Right renal cortex interstitium (tissue), 3 donors: ENCODE data around the gene SLC7A14. TPM values are rescaled to one million over a fixed set of nuclear protein-coding genes. Genes with fewer than 3 reads are reported as not detected.

ENCODE experiments used
- DNase-seq, 3 donors: peaks; one replicate each; pipeline ENCODE4 v3.0.0-alpha.2; 2013; ENCODE audit warnings: low read depth in 3 of 3, low spot score in 2 of 3
- polyA plus RNA-seq, 3 donors: library from polyadenylated mRNA; unstranded; fragments of 120-200 nt; gene quantifications; one replicate each; pipeline ENCODE4 v1.2.1, GENCODE V29; 2013; ENCODE audit not compliant: insufficient read length in 3 of 3

The SLC7A14 gene
- polyA plus RNA-seq, 3 donors: 1.2 to 2.3 (median 1.6) TPM

DNA sequence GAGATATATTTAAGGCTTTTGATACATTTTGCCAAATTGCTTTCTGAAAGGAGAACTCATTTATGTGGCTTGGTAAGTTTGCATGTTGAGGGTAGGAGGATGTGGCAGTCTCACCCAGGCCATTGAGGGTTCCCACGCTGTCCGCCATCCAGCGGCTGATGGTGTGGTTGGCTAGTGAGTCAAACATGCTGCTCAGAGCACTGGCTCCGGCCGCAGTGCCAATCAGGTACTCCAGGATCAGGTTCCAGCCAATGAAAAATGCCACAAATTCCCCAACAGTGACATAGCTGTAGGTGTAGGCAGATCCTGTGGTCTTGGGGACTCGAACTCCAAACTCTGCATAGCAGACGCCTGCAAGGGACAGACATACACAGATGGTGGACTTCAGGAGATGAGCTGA, 84.9 kb downstream of the SLC7A14 start:
- no peak for DNase-seq

DNA sequence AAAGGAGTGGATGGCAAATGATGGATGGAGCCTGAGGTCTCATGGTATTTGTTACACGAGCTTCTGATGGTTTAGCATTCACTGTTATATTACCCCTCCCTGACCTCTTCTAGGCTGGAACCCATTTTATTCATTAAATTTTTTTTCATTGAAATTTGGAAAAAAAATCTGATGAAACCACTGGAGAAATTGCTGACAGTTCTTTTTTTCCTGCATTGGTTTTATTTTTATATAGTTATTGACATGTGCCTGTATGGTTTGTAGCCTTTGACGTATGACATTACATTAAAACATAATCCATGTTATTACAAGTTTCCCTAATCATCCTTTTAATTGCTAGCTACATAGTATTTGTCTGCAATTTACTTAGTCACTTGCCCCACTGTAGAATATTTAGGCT, 85.4 kb downstream of the SLC7A14 start:
- DNase-seq: no peak

DNA sequence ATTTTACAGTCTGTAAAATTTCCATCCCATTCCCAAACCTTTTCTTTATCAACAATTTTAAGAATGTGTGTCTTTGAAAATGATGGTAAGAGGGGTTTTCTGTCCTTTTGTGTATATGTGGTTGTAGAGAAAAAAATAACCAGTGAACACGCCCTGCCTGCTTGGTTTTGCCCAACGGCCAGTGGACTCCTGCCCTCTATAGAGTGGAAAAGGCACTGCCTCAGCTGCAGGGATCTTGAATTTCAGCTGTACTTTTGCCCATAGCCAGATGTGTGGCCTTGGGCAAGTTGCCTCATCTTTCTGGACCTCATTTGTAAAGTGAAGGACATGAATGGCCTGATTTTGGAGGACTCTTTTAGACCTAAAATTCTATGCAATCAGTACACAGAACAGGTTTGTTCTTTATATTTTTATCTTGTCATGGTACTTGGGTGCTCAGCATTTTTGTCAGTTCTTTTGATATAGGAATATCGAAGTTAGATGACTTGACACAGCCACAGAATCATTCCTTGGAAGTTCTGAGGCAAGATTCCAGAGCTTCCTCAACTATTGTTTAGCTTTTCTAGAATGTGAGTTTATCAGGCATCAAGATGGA, 86.2 kb downstream of the SLC7A14 start:
- DNase-seq: no peak

DNA sequence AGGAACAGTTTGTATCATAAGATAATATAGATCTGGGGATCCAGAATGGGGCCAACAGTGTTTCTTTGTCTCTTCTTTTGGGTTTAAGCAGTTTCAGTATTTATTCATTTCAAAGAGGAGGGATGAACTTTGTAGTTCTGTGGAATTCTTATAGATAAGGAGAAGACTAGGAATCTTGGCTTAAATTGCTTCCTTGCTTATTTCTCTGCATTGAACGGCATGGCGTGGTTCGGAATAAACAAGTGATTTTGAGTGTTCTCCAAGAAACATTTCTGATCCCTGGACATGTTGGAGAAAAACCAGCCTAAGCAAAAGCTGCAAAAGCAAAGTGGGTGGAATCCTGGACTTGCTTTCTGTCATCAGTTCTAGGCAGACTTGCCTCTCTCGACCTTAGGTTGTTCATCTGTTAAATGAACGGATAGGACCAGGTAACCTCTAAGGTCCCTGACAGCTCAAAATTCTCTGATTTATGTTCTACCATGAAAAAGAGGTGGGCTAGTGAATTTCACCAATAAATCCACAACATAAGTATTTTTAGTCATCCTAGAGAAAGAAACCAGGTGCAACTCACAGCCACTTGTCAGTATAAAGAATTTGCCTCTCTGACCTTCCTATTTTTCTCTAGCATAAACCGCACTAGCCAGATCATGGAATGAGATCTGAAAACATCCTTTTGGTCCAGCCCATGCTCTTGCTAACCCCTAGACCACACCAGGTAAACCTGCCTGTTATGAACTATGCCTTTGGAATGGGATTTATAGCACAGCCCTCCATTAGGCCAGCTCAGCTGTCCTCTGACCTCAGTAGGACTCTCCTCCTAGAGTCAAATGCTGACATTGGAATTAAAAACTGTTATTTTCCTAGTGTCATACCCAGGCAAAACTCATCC, 88.4 kb downstream of the SLC7A14 start:
- DNase-seq: no peak

DNA sequence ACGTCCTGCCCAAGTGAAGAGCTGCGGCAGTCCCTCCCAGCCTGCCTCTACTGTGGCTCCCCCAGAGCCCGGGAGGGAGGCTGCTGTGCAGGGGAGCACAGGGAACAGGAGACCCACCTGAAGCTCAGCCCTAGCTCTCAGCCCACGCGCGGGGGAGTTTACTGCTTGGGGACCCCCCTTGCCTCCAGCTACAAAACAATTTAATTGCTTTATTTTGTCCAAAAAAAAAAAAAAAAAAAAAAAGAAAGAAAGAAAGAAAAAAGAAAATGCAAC, 89.1 kb downstream of the SLC7A14 start:
- DNase-seq: no peak

DNA sequence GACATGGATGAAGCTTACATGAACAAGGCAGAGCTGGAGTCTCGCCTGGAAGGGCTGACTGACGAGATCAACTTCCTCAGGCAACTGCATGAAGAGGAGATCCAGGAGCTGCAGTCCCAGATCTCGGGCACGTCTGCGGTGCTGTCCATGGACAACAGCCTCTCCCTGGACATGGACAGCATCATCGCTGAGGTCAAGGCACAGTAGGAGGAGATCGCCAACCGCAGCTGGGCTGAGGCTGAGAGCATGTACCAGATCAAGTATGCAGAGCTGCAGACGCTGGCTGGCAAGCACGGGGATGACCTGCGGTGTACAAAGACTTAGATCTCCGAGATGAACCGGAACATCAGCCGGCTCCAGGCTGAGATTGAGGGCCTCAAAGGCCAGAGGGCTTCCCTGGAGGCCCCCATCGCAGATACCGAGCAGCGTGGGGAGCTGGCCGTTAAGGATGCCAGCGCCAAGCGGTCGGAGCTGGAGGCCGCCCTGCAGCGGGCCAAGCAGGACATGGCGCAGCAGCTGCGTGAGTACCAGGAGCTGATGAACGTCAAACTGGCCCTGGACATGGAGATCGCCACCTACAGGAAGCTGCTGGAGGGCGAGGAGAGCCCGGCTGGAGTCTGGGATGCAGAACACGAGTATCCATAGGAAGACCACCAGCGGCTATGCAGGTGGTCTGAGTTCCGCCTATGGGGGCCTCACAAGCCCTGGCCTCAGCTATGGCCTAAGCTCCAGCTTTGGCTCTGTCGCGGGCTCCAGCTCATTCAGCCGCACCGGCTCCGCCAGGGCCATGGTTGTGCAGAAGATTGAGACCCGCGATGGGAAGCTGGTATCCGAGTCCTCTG, 89.6 kb downstream of the SLC7A14 start:
- no peak for DNase-seq

DNA sequence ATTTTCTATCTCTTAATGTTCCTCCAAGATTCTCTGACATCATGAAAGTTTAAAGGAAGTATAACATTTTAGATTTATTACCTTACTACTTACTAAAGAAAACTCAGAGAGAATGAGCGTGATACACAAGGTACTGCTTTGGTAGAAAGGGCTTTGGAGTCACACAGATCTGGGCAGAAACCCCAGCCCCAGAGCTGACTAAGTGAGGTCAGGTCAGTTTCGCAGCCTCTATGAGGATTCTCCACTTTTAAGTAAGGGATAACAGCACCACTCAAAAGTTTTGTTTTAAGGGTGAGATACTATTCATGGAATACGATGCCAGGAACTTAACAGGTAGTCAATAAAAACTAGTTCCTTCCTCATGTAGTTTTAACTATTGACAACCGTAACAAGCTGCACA, 91.1 kb downstream of the SLC7A14 start:
- no peak for DNase-seq

DNA sequence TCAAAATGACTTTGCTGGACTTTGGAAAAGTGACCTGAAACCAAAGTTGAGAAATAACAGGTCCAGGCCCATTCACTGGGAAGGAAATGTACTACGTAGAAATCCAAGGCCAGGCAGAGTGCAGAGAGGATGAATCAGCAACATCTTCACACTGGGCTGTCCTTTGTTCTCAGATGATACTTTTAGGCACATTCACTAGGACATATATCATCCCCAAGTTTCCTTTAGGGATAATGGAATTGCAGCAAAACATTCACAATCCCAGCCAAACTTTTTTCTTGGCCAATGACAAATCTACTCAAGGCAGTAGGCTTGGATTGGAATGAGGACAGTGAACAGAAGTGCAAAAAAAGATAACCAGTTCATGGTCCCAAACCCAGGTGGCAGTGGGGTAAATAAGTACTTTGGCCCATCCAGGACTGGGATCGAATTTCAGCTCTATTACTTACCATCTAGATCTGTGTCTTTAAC, 92.1 kb downstream of the SLC7A14 start:
- DNase-seq: no peak

DNA sequence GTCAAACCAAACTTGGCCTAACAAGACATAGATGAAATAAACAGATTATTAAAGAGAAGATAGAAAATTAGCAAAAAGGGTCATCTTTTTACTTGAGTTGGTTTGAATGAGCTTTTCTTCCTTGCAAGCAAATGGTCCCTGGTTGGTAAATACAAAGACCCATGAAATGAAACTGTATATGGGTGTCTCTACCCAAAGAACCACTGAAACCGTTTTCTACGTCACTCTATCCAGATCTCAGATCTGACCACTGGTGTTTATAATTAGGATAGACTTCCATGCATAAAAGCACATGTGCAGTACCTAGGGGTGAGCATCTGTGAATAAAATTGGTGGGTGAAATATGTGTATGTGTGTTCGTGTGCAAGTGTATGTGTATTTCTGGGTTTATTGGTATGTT, 94.0 kb downstream of the SLC7A14 start:
- DNase-seq: no peak

DNA sequence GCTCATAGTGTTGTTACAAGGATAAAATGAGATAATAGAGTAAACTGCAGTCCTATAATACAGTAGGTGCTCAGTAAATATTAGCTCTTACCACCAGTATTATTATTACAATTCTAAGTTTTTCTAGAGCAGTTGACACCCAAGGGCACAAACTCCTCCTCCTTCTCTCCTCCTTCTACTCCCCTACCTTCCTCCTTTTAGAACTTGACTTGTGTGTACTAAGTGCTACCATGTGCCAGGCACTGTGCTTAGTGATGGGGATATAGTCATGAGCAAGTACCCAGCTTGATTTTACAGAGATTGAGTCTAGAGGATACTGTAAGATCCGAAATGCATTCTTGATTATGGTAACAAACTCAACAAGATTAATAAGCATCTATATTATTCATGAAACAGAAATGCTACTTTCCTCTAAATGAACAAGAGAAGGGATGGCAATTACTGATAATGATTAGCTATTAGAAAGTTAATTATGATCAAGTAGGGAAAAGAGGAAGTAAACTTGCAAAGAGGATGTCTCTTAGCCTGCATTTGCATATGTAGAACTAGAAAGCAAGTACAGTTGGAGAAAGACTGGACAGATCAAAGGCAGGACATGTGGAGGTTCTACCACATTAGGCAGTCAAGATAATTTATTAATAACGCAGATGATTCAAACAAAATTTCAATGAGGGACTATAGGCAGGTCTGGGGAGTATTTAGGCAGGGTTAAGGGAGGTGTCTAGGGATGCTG, 94.9 kb downstream of the SLC7A14 start:
- no peak for DNase-seq

DNA sequence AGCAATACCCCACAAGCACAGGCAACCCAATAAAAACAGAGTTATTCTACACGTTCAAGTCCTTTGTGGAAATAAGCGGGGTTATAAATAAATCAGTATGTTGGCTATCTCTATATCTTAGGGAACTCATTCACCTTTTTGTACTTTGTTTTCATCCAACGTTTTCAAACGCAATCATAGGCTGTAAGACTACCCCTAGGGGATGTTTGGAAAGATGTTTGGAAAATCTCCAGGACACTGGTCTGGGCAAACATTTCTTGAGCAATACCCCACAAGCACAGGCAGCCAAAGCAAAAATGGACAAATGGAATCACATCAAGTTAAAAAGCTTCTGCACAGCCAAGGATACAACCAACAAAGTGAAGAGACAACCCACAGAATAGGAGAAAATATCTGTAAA, 97.1 kb downstream of the SLC7A14 start:
- no peak for DNase-seq

DNA sequence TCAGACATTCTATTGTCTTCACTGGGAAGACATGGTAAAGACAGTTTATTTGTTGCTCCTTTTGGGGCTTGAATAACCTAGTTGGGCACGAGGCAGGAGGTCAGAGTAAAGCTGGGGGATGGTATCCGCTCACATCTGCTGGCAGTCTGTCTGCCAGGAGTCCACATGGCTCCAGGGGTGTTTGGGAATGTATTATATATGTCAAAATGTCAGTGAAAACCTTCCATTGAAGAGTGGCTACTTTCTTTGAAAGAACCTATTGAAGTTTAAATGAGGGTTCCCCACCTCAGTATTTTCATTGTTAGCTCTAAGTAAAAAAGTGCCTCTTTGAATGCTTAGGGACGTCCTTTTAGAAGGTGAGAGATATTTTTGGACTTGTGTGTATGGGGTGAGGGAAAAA, 98.8 kb downstream of the SLC7A14 start:
- DNase-seq: no peak

DNA sequence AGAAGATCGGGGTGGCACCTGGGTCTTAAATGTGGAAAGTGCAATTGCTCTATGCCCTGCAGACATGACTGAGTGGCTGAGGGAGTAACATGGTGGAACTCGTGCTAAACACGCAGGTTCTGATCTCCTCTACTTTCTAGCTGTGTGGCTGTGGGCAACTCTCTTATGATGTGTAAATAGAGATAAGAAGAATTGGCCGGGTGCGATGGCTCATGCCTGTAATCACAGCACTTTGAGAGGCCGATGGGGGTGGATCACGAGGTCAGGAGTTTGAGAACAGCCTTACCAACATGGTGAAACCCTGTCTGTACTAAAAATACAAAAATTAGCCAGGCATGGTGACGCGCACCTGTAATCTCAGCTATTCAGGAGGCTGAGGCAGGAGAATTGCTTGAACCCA, 99.5 kb downstream of the SLC7A14 start:
- no peak for DNase-seq

DNA sequence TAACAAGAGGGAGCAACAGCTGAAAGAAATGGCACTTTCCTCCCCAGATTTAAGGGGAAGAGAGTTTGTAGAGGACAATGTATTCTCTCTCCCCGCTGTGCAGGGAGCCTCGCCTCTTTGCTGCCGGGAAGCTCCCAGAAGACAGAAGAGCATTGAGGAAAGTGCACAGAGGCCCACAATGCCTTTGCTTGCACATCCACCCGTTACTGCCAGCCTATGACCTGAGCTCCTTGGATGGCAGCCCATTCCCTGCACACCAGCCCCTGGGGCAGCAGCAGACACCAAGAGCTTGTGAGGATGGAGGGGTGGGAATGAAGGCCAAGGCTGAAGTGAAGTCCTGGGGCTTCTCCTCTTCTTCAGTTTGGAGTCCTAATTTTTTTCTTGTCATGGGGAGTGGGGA, 100.2 kb downstream of the SLC7A14 start:
- DNase-seq: no peak

DNA sequence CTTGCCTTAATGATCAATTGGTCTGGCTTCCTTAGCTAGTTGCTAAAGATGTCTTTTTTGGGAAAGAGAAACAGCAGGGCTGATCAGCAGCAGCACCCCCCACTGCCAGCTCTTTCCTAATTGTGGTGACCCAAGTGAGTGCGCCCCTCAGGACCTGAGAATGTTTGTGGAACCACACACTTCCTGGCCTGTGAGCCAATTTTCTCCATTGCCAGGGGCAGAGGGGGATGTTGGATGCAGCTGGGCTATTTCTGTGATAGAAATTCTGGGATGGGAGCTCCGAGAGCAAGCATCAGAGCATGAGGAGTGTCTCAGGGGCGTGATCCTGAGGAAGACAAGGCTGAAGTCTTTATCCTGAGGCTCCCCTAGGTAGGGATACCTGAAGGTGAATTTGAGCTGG, 100.6 kb downstream of the SLC7A14 start:
- no peak for DNase-seq

DNA sequence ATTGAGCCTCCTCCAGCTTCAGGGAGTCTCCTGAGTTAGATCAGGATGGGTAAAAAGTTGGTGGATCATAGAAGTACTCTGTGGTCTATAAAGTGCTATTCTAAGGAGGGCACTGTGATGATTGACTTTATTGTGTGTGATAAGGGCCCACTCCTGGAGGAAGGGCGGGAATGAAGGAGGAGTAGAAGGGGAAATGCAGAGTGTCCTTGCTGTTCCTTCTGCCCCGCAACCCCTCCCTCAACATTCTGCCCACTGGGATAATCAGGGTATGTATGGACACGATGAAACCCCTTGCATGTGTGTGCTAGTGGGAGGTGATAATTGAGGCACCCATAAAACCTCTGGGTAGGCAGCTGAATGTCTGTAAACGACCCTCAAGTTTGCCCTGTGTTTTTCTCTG, 101.0 kb downstream of the SLC7A14 start:
- DNase-seq: no peak

DNA sequence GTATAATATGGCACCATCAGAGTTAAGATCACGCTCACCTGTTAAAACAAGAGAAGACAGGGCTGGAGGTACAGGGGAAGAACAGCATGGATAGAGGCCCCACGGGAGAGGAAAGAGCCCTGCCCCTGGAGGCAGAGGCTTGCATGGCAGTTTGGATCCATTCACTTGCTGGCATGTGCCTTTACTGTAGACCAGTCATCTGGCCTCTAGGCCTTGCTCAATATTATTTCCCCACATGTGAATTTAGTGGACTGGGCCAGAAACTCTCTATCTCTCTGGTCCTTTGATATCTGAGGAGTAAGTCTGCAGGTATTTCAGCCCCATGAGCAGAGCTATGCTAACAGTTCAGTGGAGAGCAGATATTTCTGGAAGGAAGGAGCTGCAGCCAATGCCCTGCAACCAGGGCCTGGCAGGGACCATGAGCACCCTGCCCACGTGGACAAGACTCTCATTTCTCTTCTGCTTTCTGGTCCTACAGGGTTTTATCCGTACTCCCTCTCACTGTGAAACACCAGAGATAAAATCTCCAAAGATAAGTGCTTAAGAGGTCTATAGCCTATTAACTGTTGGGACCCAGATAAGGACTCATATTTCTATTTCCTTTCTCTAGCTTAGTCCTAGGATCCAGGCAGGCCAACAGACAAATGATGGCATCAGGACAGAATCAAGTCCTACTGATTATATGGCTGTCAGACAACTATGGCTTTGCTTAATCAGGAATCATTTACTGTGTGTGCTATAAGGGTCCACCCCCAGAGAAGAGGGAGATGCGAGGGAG, 102.2 kb downstream of the SLC7A14 start:
- no peak for DNase-seq

DNA sequence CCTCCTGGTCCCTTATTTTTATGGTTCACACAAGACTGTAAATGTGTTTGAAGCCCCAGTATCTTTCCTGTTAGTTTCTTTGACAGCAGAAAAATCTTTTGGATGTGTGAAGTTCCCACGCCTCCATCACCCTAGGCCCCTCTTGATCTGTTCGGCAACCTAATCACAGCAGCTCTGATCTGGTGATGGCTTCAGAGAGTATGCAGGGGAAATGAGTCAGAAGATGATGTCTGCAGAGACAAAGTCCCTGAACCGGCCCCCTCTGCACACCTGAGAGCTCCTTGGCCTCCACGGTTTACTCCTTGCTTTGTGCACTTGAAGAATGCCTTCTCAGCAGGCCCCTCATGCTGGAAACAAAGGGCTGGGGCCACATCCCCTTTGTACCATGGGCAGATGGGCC, 103.7 kb downstream of the SLC7A14 start:
- DNase-seq: no peak

DNA sequence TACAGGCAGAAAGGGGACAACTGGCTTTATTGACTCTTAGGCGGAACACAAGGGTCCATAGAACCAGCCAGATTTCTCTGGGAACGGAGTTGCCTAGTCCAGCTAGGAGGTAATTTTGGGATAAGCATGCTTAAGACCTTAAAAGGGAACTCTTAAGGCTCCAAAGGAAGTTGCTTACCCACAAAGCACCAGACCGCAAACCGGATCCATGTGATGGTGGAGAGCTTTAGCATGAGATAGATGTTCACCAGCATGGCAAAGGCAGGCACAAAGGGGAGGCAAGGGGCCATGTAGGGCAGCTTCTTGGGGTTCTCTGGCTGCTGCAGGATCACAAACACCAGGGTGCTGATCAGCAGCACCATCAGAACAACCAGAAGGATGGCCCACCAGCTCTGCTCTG, 105.8 kb downstream of the SLC7A14 start:
- no peak for DNase-seq

DNA sequence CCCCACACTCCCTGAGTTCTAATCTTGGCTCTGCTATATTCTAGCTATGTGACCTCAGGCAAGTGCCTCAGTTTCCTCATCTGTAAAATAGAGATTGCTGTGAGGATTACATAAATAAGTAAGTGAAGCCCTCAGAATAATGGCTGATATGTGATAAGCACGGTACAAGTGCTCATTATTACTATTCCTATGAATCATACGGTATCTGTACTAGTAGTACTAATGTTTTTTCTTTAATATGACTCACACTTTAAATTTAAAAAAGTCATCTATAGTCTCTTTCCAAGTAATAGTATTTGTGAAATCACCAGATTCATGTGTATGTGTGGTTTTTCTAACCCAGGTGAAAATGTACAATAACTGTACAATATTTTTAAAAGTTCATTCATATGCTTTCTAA, 108.5 kb downstream of the SLC7A14 start:
- no peak for DNase-seq
